ENCODE results near the gene SEMA3A.

SEMA3A gene

GRCh38 chr7:84162584-84162983 is 32.0 kb downstream of the SEMA3A start:
- Histone ChIP-seq H3K4me2 (ENCODE audit: low read depth, low read length, poor library complexity, severe bottlenecking) (no peak overlapping the region), H3K9me3 (ENCODE audit: insufficient read depth, low read length) (no peaks in the 10 kb centered on the region), H3K79me2 (ENCODE audit: insufficient read depth, low read length) (no peaks in the 10 kb centered on the region), H3K27me3 (ENCODE audit: low read length) (no peaks in the 10 kb centered on the region), H3K9me2 (replicated peaks; ENCODE audit: insufficient read depth, low read length) (no peaks in the 10 kb centered on the region), H2AFZ (ENCODE audit: low read depth, low read length, severe bottlenecking) (no peak overlapping the region), H3K27ac (ENCODE audit: low read depth, low read length) (no peak overlapping the region), H3K4me3 (ENCODE audit: insufficient read depth, low read length, poor library complexity, severe bottlenecking) (no peak overlapping the region), H3K36me3 (ENCODE audit: low read length) (no peaks in the 10 kb centered on the region), H3K9ac (ENCODE audit: low read length) (no peak overlapping the region), H3F3A (ENCODE audit: insufficient read depth) (no peaks in the 10 kb centered on the region), H4K20me1 (ENCODE audit: low read depth, low read length) (peaks cover 3% of the 10 kb centered on the region; the same call in 1 of the 2 replicates)
- TF ChIP-seq EZH2phosphoT487 (conservative IDR thresholded peaks at IDR 0.05; ENCODE audit: low read length): no peak

- Histone ChIP-seq H3K9ac (ENCODE audit: low read length) (no peak overlapping the region), H3K9me2 (replicated peaks; ENCODE audit: insufficient read depth, low read length) (no peaks in the 10 kb centered on the region), H3K27me3 (ENCODE audit: low read length) (no peaks in the 10 kb centered on the region), H3F3A (ENCODE audit: insufficient read depth) (no peaks in the 10 kb centered on the region), H3K9me3 (ENCODE audit: insufficient read depth, low read length) (no peaks in the 10 kb centered on the region), H4K20me1 (ENCODE audit: low read depth, low read length) (peaks cover 3% of the 10 kb centered on the region; the same call in 1 of the 2 replicates), H3K36me3 (ENCODE audit: low read length) (no peaks in the 10 kb centered on the region), H3K4me2 (ENCODE audit: low read depth, low read length, poor library complexity, severe bottlenecking) (no peak overlapping the region), H3K4me3 (ENCODE audit: insufficient read depth, low read length, poor library complexity, severe bottlenecking) (no peak overlapping the region), H3K79me2 (ENCODE audit: insufficient read depth, low read length) (no peaks in the 10 kb centered on the region), H2AFZ (ENCODE audit: low read depth, low read length, severe bottlenecking) (no peak overlapping the region), H3K27ac (ENCODE audit: low read depth, low read length) (no peak overlapping the region)
- no peak for TF ChIP-seq CTCF (IDR thresholded peaks at IDR 0.05; ENCODE audit: insufficient read depth, low read length, poor library complexity, severe bottlenecking)
- no peak for TF ChIP-seq EZH2phosphoT487 (conservative IDR thresholded peaks at IDR 0.05; ENCODE audit: low read length)
These were observed 32.5 kb downstream of the SEMA3A start for GRCh38 chr7:84162125-84162524.

- Histone ChIP-seq H3K27me3 (ENCODE audit: low read length) (no peaks in the 10 kb centered on the region), H2AFZ (ENCODE audit: low read depth, low read length, severe bottlenecking) (no peak overlapping the region), H3K79me2 (ENCODE audit: insufficient read depth, low read length) (no peaks in the 10 kb centered on the region), H3K9me3 (ENCODE audit: insufficient read depth, low read length) (no peaks in the 10 kb centered on the region), H3F3A (ENCODE audit: insufficient read depth) (no peaks in the 10 kb centered on the region), H3K36me3 (ENCODE audit: low read length) (no peaks in the 10 kb centered on the region), H3K9ac (ENCODE audit: low read length) (no peak overlapping the region), H4K20me1 (ENCODE audit: low read depth, low read length) (peaks cover 3% of the 10 kb centered on the region; the same call in 1 of the 2 replicates), H3K4me2 (ENCODE audit: low read depth, low read length, poor library complexity, severe bottlenecking) (no peak overlapping the region), H3K4me3 (ENCODE audit: insufficient read depth, low read length, poor library complexity, severe bottlenecking) (no peak overlapping the region), H3K27ac (ENCODE audit: low read depth, low read length) (no peak overlapping the region), H3K9me2 (replicated peaks; ENCODE audit: insufficient read depth, low read length) (no peaks in the 10 kb centered on the region)
- TF ChIP-seq EZH2phosphoT487 (conservative IDR thresholded peaks at IDR 0.05; ENCODE audit: low read length) (no peak), CTCF (IDR thresholded peaks at IDR 0.05; ENCODE audit: insufficient read depth, low read length, poor library complexity, severe bottlenecking) (no peak)
These were observed 33.2 kb downstream of the SEMA3A start for GRCh38 chr7:84161398-84161797.

GRCh38 chr7:84159435-84159834 is 35.2 kb downstream of the SEMA3A start:
- no peaks in the 10 kb centered on the region for H3K36me3 ChIP-seq (ENCODE audit: low read length)
- no peak overlapping the region for H3K27ac ChIP-seq (ENCODE audit: low read depth, low read length)
- H3K4me2 ChIP-seq (ENCODE audit: low read depth, low read length, poor library complexity, severe bottlenecking): no peak overlapping the region
- H3K79me2 ChIP-seq (ENCODE audit: insufficient read depth, low read length): no peaks in the 10 kb centered on the region
- H4K20me1 ChIP-seq (ENCODE audit: low read depth, low read length): peaks cover 3% of the 10 kb centered on the region; the same call in 1 of the 2 replicates
- no peak overlapping the region for H3K9ac ChIP-seq (ENCODE audit: low read length)
- H3F3A ChIP-seq (ENCODE audit: insufficient read depth): no peaks in the 10 kb centered on the region
- no peaks in the 10 kb centered on the region for H3K9me2 ChIP-seq (replicated peaks; ENCODE audit: insufficient read depth, low read length)
- H3K4me3 ChIP-seq (ENCODE audit: insufficient read depth, low read length, poor library complexity, severe bottlenecking): no peak overlapping the region
- no peaks in the 10 kb centered on the region for H3K9me3 ChIP-seq (ENCODE audit: insufficient read depth, low read length)
- TF ChIP-seq EZH2phosphoT487 (conservative IDR thresholded peaks at IDR 0.05; ENCODE audit: low read length) (no peak), CTCF (IDR thresholded peaks at IDR 0.05; ENCODE audit: insufficient read depth, low read length, poor library complexity, severe bottlenecking) (no peak)
- H2AFZ ChIP-seq (ENCODE audit: low read depth, low read length, severe bottlenecking): no peak overlapping the region
- H3K27me3 ChIP-seq (ENCODE audit: low read length): no peaks in the 10 kb centered on the region

Measured in SU-DHL-6 (cell line).